ENCODE measurements around the gene RPS6KA6.

RPS6KA6 gene

DNA sequence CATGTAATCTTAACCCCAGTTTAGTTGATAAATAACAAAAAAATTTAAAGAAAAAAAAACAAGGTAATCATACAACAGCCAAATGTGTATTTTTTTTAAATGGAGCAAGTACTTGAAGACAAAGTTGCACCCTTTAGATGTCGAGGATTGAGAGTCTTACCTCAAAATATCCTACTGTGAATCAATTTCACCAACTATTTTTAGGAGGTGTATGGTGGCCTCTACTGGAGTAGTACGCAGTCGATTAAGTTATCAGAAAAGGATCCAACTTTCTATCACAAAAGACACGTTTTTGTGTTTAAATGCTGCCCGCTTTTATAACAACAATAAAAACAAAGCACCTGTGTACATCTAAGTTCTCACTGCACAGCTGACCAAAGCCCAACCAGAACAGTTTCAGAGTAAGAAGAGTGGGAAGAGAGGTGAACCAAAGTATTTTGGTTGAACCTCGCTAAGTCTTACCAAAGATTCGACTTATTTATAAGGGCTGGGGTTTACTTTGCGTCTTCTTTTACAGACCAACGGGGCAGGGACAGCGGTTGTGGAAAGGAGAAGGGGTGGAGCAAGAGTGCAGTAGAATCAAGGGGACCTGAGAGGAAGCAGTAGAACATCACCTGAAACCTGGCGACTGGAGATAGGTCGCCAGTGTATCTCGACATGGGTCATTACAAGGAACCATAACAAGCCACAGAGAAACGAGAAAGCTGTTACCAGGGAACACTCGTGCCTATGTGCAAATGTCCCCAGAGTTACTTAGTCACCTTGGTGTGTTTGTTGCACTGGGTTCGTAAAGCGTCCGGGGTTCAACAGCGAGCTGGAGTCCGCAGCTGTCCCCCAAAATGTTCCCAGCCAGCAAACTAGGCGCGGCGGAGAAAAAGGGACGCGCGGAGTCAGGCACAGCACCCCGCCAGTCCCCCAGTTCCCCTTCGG, 1.1 kb downstream of the RPS6KA6 start:
- DNase-seq (ENCODE audit: low spot score) = no peak

DNA sequence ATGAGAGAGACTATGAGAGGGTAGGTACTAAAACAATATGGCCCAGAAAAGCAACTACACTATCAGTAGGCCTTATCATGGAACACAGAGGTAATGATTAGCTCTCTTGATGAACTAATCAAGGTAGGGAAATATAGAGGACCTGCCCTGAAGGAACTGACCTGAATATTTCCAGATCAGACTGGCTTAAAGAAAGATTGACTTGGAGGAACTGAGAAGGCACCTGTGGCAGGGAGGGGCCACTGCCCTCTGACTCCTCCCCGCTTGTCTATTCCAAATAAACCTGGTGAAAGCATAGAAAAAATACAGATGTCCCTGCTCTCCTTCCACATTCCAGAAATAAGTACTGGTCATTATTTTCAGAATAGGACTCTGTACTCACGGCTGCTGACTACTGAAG, 5.5 kb downstream of the RPS6KA6 start:
- DNase-seq (ENCODE audit: low spot score) = no peak
- TF ChIP-seq, protein P1, sequence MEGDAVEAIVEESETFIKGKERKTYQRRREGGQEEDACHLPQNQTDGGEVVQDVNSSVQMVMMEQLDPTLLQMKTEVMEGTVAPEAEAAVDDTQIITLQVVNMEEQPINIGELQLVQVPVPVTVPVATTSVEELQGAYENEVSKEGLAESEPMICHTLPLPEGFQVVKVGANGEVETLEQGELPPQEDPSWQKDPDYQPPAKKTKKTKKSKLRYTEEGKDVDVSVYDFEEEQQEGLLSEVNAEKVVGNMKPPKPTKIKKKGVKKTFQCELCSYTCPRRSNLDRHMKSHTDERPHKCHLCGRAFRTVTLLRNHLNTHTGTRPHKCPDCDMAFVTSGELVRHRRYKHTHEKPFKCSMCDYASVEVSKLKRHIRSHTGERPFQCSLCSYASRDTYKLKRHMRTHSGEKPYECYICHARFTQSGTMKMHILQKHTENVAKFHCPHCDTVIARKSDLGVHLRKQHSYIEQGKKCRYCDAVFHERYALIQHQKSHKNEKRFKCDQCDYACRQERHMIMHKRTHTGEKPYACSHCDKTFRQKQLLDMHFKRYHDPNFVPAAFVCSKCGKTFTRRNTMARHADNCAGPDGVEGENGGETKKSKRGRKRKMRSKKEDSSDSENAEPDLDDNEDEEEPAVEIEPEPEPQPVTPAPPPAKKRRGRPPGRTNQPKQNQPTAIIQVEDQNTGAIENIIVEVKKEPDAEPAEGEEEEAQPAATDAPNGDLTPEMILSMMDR (IDR thresholded peaks at IDR 0.05; ENCODE audit: extremely low read depth, missing control alignments) = no peak

More for the DNA sequence above, 1.1 kb downstream of the RPS6KA6 start:
- TF ChIP-seq, protein P1 (IDR thresholded peaks at IDR 0.05; ENCODE audit: extremely low read depth, missing control alignments) = no peak

DNA sequence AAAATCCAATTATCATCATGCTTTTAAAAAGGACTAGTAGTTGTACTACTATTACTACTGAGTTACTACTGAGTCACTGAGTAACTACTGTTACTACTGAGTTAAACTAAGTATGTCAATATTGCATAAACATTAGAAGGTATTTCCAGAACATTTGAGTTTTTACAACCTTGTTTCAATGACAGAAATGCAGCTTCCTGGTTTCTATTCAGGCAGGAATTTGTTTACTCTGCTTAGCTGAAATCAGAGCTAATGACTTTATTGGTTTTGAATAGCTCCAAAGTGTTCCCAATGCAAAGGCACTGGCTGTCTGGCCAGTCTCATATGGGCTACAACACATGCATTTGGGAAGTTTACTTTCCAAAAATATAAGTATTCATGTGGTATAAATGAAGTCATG, 12.0 kb downstream of the RPS6KA6 start:
- DNase-seq (ENCODE audit: low spot score) = no peak
- TF ChIP-seq, protein P1 (IDR thresholded peaks at IDR 0.05; ENCODE audit: extremely low read depth, missing control alignments) = no peak

DNA sequence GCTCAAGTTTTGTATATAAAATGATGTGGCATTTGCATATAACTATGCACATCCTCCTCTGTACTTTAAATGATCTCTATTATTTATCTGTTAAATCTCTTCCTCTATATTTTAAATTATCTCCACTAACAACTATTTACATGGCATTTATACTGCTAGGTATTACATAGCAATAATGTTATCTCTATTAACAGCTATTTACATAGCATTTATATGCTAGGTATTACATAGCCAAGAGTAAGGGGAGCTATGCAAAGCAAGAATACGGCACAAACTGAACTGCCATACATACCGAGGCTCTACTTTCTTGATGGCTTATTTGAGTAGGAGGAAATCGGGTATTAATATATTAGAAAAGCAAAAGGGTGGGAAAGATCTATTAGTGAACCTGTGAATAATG, 12.7 kb downstream of the RPS6KA6 start:
- TF ChIP-seq, protein P1 (IDR thresholded peaks at IDR 0.05; ENCODE audit: extremely low read depth, missing control alignments) = no peak

DNA sequence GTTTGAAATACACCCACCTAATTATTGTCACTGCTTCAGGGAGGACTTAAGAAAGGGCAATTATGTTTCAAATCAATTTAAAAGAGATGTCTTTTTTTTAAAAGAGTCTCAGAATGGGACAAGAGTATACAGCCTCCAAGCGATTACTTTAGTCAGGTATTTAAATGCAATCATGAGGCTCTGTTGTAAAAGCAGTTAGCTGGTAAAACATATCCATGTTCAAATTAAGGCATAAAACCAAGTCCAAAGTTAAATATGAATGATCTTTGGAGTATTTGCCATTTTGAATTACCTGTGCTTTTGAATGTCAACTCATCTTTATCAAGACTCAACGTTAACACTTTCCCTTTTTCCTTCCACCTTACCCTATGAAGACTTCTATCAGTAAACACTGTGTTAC, 13.7 kb downstream of the RPS6KA6 start:
- no peak for DNase-seq (ENCODE audit: low spot score)
- TF ChIP-seq, protein P1 (IDR thresholded peaks at IDR 0.05; ENCODE audit: extremely low read depth, missing control alignments) = no peak

More for the DNA sequence above, 12.7 kb downstream of the RPS6KA6 start:
- DNase-seq (ENCODE audit: low spot score) = no peak

DNA sequence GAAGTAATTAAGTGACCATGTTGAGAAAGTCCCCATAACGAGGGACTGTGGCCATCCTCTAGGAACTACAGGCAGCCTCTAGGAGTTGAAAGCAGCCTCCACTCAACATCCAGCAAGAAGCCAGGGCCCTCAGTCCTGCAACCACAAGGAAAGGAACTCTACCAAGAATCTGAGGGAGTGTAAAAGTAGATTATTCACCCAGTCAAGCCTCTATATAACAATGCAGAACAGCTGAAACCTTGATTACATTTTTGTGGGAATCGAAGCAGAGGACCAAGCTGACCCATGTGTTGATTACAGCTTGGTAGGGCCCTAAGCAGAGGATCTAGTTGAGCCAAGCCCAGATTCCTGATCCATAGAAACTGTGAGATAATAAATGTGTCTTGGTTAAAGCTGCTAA, 17.1 kb downstream of the RPS6KA6 start:
- TF ChIP-seq, protein P1 (IDR thresholded peaks at IDR 0.05; ENCODE audit: extremely low read depth, missing control alignments) = no peak

DNA sequence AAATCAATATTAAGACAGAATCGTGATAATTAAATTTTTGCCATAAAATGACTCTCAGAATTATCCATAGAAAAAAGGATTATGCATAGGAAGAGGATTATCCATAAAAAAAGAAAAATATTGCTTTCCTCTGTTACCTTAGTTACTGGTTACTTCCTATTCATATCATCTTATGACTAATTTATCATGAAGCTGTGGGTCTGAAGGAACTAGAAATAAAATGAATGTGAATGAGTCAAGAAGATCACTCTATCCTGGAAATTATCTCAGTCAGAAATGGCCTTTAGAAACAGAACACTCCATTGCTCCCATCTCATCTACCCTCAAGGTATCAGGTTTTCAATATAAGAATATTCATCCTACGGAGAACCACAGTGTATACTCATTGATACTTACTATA, 19.4 kb downstream of the RPS6KA6 start:
- no peak for DNase-seq (ENCODE audit: low spot score)
- TF ChIP-seq, protein P1 (IDR thresholded peaks at IDR 0.05; ENCODE audit: extremely low read depth, missing control alignments) = no peak

More for the DNA sequence above, 17.1 kb downstream of the RPS6KA6 start:
- no peak for DNase-seq (ENCODE audit: low spot score)

All from GM20000 (cell line).